ENCODE results near the gene CRKL.
"Not testable (repeated sequence)": the region's sequence is repeated elsewhere in the genome, so short reads cannot be mapped to it uniquely, and the experiment has no call there.

The CRKL gene

DNA sequence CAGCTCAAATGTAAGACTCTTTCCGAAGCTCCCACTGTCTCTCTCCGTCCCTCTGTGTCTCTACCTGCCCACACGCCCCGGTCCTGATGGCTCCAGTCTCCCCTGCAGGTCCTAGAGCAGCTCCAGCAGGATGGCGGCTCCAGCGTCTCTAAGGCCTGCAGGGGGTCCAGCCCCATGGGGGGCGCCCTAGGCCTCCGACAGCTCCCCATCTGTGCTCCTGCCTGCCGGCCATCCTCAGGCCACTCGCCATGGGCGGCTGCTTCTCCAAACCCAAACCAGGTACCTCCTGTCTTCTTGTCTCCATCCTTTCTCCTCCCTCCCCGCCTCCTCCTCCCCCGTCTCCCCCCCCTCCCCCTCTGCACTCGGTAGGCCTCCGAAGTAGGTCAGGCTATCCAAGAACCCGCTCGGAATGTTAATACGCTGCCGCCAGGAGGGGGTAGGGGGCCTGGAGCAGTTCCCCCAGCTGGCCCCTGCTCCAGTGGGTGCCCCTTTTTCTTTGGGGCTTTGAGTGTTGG lies 50.5 kb downstream of the CRKL start:
- no peak for DNase-seq

- DNase-seq, result no peak
These were observed 51.2 kb downstream of the CRKL start for GRCh38 chr22:20968281-20968977.

DNA sequence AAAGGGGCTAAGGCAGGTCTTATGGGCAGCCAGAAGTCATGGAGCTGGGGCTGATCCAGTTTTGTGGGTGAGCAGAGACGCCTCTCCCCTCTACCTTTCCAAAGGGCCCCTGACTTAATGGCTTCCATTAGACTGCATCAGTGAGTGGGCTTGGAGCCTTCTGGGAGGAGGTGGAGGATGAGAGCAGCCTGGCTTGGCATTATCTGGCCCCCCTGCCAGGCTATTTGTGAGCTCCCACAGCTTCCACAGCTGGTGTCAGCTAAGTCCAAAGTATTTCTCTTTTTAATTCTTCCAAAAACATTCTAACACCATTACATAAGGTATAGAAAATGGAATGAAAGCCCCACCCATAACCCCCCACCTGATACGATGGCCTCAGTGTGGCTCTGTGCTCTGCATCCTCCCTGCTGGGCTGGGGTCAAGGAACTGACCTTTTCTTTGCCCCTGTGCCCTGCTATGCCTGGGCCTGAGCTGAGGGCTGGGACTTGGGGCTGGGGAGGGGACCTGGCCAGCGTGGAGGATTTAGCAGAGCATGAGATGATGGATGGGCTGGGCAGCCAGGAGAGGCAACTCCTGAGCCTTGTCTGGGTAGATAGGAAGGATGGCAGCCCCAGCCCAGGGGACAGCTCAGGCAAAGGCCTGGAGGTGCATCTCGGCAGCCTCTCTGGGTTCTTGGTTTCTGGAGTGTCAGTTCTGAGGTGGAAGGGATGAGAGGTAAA lies 53.9 kb downstream of the CRKL start:
- no peak for DNase-seq

- not testable (repeated sequence) for DNase-seq
These were observed 54.9 kb downstream of the CRKL start for GRCh38 chr22:20972014-20972694.

DNA sequence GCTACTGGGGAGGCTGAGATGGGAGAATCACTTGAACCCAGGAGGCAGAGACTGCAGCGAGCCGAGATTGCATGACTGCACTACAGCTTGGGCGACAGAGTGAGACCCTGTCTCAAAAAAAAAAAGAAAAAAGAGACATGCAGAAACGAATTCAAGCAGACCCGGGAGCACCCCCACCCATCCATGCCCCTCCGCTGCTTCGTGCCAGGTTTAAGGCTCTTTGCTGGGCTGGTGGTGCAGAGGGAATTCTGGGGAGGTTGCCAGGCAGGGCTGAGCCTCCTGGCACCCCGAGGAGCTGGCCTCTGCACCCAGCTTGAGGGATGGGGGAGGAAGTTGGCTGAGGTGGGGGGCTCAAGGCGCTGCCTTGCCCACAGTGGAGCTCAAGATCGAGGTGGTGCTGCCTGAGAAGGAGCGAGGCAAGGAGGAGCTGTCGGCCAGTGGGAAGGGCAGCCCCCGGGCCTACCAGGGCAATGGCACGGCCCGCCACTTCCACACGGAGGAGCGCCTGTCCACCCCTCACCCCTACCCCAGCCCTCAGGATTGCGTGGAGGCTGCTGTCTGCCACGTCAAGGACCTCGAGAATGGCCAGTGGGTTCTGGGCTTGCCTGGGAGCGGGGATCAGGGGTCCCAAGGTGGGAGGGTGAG lies 55.8 kb downstream of the CRKL start:
- no peak for DNase-seq

DNA sequence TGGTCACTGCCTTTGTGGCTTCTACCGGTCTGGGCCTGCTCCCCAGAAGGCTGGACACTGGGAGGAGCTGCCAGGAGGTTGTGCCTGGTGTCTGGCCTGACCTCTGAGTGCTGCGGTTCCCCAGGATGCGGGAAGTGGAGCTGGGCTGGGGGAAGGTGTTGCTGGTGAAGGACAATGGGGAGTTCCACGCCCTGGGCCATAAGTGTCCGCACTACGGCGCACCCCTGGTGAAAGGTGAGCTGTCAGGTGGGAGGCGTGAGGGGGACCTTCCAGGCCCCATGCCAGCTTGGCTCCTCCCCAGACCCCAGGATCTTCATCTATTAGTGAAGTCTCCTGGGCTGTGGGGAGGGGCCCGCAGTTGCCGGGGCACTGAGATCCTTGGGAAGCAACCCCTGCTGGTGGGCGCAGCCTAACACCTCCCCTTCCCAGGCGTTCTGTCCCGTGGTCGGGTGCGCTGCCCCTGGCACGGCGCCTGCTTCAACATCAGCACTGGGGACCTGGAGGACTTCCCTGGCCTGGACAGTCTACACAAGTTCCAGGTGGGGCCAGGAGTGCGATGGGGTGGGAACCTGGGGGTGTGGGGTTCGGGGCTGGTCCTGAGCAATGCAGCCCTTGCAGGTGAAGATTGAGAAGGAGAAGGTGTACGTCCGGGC lies 56.6 kb downstream of the CRKL start:
- DNase-seq, result peak; percentile 8

GRCh38 chr22:20974336-20974955 lies 57.2 kb downstream of the CRKL start:
- no peak for DNase-seq

GRCh38 chr22:20975541-20976290 lies 58.5 kb downstream of the CRKL start:
- DNase-seq, result no peak

DNA sequence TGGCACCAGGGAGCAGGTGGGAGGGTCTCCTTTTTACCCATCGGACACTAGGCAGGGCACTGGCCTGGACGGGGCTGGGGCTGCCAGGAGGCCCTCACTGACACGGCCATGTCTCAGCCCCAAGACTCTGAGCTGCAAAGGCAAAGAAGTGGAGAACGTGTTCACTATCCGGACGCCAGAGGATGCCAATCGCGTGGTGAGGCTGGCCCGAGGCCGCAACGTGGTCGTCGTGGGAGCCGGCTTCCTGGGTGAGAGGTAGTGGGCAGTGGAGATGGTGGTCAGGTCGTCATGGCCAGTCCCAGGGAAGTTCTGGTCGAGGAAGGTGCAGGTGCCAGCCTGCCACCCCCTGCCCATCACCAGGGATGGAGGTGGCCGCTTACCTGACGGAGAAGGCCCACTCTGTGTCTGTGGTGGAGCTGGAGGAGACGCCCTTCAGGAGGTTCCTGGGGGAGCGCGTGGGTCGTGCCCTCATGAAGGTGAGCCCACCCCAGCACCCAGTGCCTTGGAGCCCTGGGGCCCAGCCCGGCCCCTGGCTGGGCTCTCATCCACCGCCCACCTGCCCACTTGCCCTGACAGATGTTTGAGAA lies 59.2 kb downstream of the CRKL start:
- DNase-seq, result no peak

- no peak for DNase-seq
These were observed 59.8 kb downstream of the CRKL start for GRCh38 chr22:20977019-20977418.

- no peak for DNase-seq
These were observed 60.4 kb downstream of the CRKL start for GRCh38 chr22:20977516-20978170.

GRCh38 chr22:20978419-20978818 lies 61.2 kb downstream of the CRKL start:
- DNase-seq, result no peak

GRCh38 chr22:20979243-20979809 lies 62.1 kb downstream of the CRKL start:
- DNase-seq, result peak; percentile 74

GRCh38 chr22:20979940-20980453 lies 62.8 kb downstream of the CRKL start:
- no peak for DNase-seq

DNA sequence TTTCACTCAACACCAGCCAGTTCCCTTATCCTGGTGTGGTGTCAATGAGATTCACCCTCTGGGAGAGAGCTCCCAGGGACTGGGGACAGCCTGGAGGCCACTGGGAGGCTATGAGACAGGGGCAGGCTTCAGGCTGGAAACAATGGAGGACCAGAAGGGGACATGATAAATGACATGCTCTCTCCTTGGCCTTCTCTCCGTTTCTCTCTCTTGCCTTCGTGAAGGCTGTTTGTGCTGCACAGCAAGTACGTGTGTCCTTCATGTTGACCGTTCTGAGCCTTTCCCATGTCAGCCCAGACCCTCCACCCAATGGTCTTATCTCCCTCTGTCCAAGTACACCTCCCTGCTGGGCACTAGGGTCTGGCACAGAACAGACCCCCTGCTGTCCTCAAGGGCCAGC lies 63.3 kb downstream of the CRKL start:
- DNase-seq, result no peak

GRCh38 chr22:20980938-20981722 lies 63.9 kb downstream of the CRKL start:
- DNase-seq, result no peak

DNA sequence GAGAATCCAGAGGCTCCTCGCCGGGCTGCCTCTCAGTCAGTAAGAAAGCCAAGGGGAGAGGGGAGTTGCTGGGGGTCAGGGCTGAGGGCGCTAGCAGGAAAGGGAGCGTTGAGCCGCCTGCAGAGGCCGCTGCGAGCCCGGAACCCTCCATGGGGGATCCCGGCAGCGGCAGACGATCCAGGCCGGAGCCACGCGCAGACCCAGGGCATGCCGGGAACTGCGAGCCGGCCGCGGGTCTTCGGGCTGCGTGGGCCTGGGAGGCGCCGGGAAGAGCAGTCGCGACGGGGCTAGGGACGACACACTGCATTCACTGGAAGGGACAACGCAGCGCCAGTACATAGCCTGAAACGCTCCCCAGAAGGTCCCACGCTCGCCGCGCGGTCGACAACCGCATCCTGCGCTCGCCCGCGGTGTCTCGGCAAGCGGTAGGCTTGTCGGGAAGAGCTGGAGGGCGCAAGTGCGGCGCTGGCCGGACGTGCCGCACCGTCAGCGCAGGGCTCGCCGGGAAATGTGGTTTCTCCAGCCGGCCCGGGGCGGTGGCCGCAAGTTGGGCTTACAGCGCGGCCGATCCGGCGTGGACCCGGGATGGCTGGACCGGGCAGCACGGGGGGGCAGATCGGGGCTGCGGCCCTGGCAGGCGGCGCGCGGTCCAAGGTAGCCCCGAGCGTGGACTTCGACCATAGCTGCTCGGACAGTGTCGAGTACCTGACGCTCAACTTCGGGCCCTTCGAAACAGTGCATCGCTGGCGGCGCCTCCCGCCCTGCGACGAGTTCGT lies 64.8 kb downstream of the CRKL start, which contains the start of gene LZTR1:
Gene LZTR1, plus strand, starts transcription at position 511 of the 776 bp plus-strand sequence. Its CDS starts 75 bp downstream, at position 586.
- peak; percentile 73 for DNase-seq

- DNase-seq, result no peak
These were observed 65.3 kb downstream of the CRKL start for GRCh38 chr22:20982563-20982882.

Measured in activated naive CD4-positive, alpha-beta T cell treated with anti-CD3 and anti-CD28 coated beads, Interleukin-2, amount 50 U/mL, for 16 hours (primary cell).